IMR-90 (cell line): ENCODE measurements around the gene TNRC6A. TPM values are rescaled to one million over a fixed set of nuclear protein-coding genes. Genes with fewer than 3 reads are reported as not detected.

Experiments used
- ATAC-seq: fragments of 200-7000 bp; cut with Tn5 transposase; 2 replicates; pipeline ENCODE4 v1.9.1; 2020; ENCODE audit warnings: low read depth, mild to moderate bottlenecking, moderate library complexity
- BruUV-seq: library from RNA; stranded (reverse); fragments of 400-500 nt; replicated peaks from 2 replicates; lab custom pipeline; 2021; lab: Mats Ljungman, UMichigan
- CTCF ChIA-PET: fragments of 300-600 bp; formaldehyde crosslinking; extraction: SDS; loops from one replicate; lab custom pipeline; 2021; ENCODE audit warnings: antibody characterized with exemption; lab: Yijun Ruan, JAX
- POLR2A ChIA-PET: fragments of 300-600 bp; sonication (Branson Sonifier 250); formaldehyde crosslinking; loops from one replicate; lab custom pipeline; 2022; ENCODE audit warnings: antibody characterized with exemption; ENCODE audit not compliant: unreplicated experiment; lab: Charles Lee
- DNase-seq: peaks from one replicate; pipeline ENCODE4 v3.0.0; 2013
- H2AFZ ChIP-seq: replicated peaks from 2 replicates; pipeline ENCODE3; 2013; ENCODE audit warnings: low read length, mild to moderate bottlenecking; ENCODE audit not compliant: poor library complexity
- H2AK5ac ChIP-seq: 2 replicates; pipeline ENCODE4 v1.6.1; 2013; ENCODE audit warnings: low read depth, low read length, inconsistent platforms
- H2AK9ac ChIP-seq: replicated peaks from 2 replicates; pipeline ENCODE3; 2013; ENCODE audit warnings: mild to moderate bottlenecking, low read depth, low read length, moderate library complexity; ENCODE audit not compliant: poor library complexity
- H2BK120ac ChIP-seq: 2 replicates; pipeline ENCODE4 v1.6.1; 2013; ENCODE audit warnings: low read depth, low read length, inconsistent platforms
- H2BK15ac ChIP-seq: 3 replicates; pipeline ENCODE4 v1.6.1; 2013; ENCODE audit warnings: low read depth, low read length, inconsistent platforms
- H2BK20ac ChIP-seq: 2 replicates; pipeline ENCODE4 v1.6.1; 2013; ENCODE audit warnings: low read depth, mild to moderate bottlenecking, inconsistent platforms, low read length, moderate library complexity
- H2BK5ac ChIP-seq: 2 replicates; pipeline ENCODE4 v1.6.1; 2013; ENCODE audit warnings: mild to moderate bottlenecking, low read depth, low read length, inconsistent platforms; ENCODE audit not compliant: poor library complexity, severe bottlenecking
- H3K14ac ChIP-seq: replicated peaks from 2 replicates; pipeline ENCODE4 v1.6.1; 2013; ENCODE audit warnings: low read depth, low read length, inconsistent platforms
- H3K18ac ChIP-seq: 2 replicates; pipeline ENCODE4 v1.6.1; 2013; ENCODE audit warnings: low read depth, low read length, control low read depth
- H3K23ac ChIP-seq: 2 replicates; pipeline ENCODE4 v1.6.1; 2013; ENCODE audit warnings: low read depth, low read length, inconsistent platforms
- H3K27ac ChIP-seq: 2 replicates; pipeline ENCODE4 v1.5.1; 2013; ENCODE audit warnings: mild to moderate bottlenecking, control low read depth, low read length; ENCODE audit not compliant: insufficient read depth
- H3K27me3 ChIP-seq: 2 replicates; pipeline ENCODE4 v1.6.1; 2013; ENCODE audit warnings: low read length; ENCODE audit not compliant: control insufficient read depth, insufficient read depth
- H3K36me3 ChIP-seq: 2 replicates; pipeline ENCODE4 v1.6.1; 2013; ENCODE audit warnings: low read length, mixed read lengths; ENCODE audit not compliant: control insufficient read depth, insufficient read depth
- H3K4ac ChIP-seq: 2 replicates; pipeline ENCODE4 v1.6.1; 2013; ENCODE audit warnings: low read depth, low read length, inconsistent platforms
- H3K4me1 ChIP-seq: 2 replicates; pipeline ENCODE4 v1.6.1; 2013; ENCODE audit warnings: low read length, mixed read lengths; ENCODE audit not compliant: control insufficient read depth, insufficient read depth
- H3K4me2 ChIP-seq: 2 replicates; pipeline ENCODE4 v1.6.1; 2013; ENCODE audit warnings: low read depth, mild to moderate bottlenecking, control low read depth, low read length, moderate library complexity
- H3K4me3 ChIP-seq: 2 replicates; pipeline ENCODE4 v1.5.1; 2013; ENCODE audit warnings: low read depth, mild to moderate bottlenecking, control low read depth, low read length, moderate library complexity; ENCODE audit not compliant: insufficient read depth
- H3K56ac ChIP-seq: 2 replicates; pipeline ENCODE4 v1.6.1; 2013; ENCODE audit warnings: low read length, inconsistent platforms; ENCODE audit not compliant: insufficient read depth; ENCODE audit errors: extremely low read depth
- H3K79me1 ChIP-seq, 2 experiments: 2 replicates each; pipeline ENCODE4 v1.6.1; 2013; ENCODE audit warnings: low read length in 2 of 2, inconsistent platforms in 1 of 2, low read depth in 1 of 2
- H3K9ac ChIP-seq: 2 replicates; pipeline ENCODE4 v1.6.1; 2013; ENCODE audit warnings: low read depth, low read length, control low read depth
- H3K9me1 ChIP-seq: 2 replicates; pipeline ENCODE4 v1.6.1; 2013; ENCODE audit warnings: low read length, inconsistent platforms; ENCODE audit not compliant: insufficient read depth
- H3K9me3 ChIP-seq: 2 replicates; pipeline ENCODE4 v1.6.1; 2013; ENCODE audit warnings: low read length; ENCODE audit not compliant: control insufficient read depth, insufficient read depth
- H4K20me1 ChIP-seq: 2 replicates; pipeline ENCODE4 v1.6.1; 2013; ENCODE audit warnings: low read length, inconsistent platforms; ENCODE audit not compliant: insufficient read depth
- H4K5ac ChIP-seq: 2 replicates; pipeline ENCODE4 v1.6.1; 2013; ENCODE audit warnings: mild to moderate bottlenecking, low read depth, low read length, control low read depth
- H4K8ac ChIP-seq, 2 experiments: 2 replicates each; pipeline ENCODE4 v1.6.1; 2013; ENCODE audit warnings: low read depth in 2 of 2, low read length in 2 of 2, control low read depth in 1 of 2, inconsistent platforms in 1 of 2
- H4K91ac ChIP-seq: 2 replicates; pipeline ENCODE4 v1.6.1; 2013; ENCODE audit warnings: low read depth, low read length, inconsistent platforms; ENCODE audit not compliant: insufficient read depth
- BHLHE40 ChIP-seq: fragments of 150-350 bp; IDR thresholded peaks from 2 replicates; pipeline ENCODE4 v1.6.1; 2016; ENCODE audit warnings: mild to moderate bottlenecking, low read depth, low read length
- CEBPB ChIP-seq: IDR thresholded peaks from 2 replicates; pipeline ENCODE4 v1.6.1; 2012; ENCODE audit warnings: low read depth, low read length, improper control_type of control experiment
- CHD1 ChIP-seq: IDR thresholded peaks from 2 replicates; pipeline ENCODE4 v1.6.1; 2012; ENCODE audit warnings: low read depth, low read length, improper control_type of control experiment
- CTCF ChIP-seq: conservative IDR thresholded peaks from 2 replicates; pipeline ENCODE4 v1.5.1; 2012; ENCODE audit warnings: mild to moderate bottlenecking, low read depth, low read length, improper control_type of control experiment
- ELK1 ChIP-seq: fragments of 150-350 bp; IDR thresholded peaks from 2 replicates; pipeline ENCODE4 v1.6.1; 2016; ENCODE audit warnings: low read depth, mild to moderate bottlenecking, low read length, moderate library complexity, borderline replicate concordance
- FOS ChIP-seq: fragments of 150-350 bp; IDR thresholded peaks from 2 replicates; pipeline ENCODE4 v1.6.1; 2016; ENCODE audit warnings: low read depth, low read length
- MAFK ChIP-seq: IDR thresholded peaks from 2 replicates; pipeline ENCODE4 v1.6.1; 2012; ENCODE audit warnings: low read depth, low read length, improper control_type of control experiment
- MAZ ChIP-seq: IDR thresholded peaks from 2 replicates; pipeline ENCODE4 v1.6.1; 2012; ENCODE audit warnings: low read depth, mild to moderate bottlenecking, low read length, improper control_type of control experiment, moderate library complexity, borderline replicate concordance
- MXI1 ChIP-seq: IDR thresholded peaks from 2 replicates; pipeline ENCODE4 v1.6.1; 2012; ENCODE audit warnings: low read depth, mild to moderate bottlenecking, low read length, moderate library complexity, borderline replicate concordance
- NFE2L2 ChIP-seq: fragments of 150-350 bp; IDR thresholded peaks from 2 replicates; pipeline ENCODE4 v1.6.1; 2016; ENCODE audit warnings: low read depth, mild to moderate bottlenecking, low read length
- POLR2A ChIP-seq: IDR thresholded peaks from 2 replicates; pipeline ENCODE4 v1.6.1; 2012; ENCODE audit warnings: mild to moderate bottlenecking, low read depth, low read length
- RAD21 ChIP-seq: IDR thresholded peaks from 2 replicates; pipeline ENCODE4 v1.6.1; 2012; ENCODE audit warnings: low read length, improper control_type of control experiment
- RCOR1 ChIP-seq: IDR thresholded peaks from 2 replicates; pipeline ENCODE4 v1.6.1; 2012; ENCODE audit warnings: mild to moderate bottlenecking, low read length, improper control_type of control experiment; ENCODE audit not compliant: insufficient replicate concordance
- RFX5 ChIP-seq: IDR thresholded peaks from 2 replicates; pipeline ENCODE4 v1.8.0; 2012; ENCODE audit warnings: low read depth, mild to moderate bottlenecking, low read length, moderate library complexity
- SMC3 ChIP-seq: fragments of 150-350 bp; IDR thresholded peaks from 2 replicates; pipeline ENCODE4 v1.6.1; 2016; ENCODE audit warnings: low read depth, mild to moderate bottlenecking, antibody characterized with exemption, low read length, moderate library complexity
- USF2 ChIP-seq: fragments of 150-350 bp; IDR thresholded peaks from 2 replicates; pipeline ENCODE4 v1.6.1; 2017; ENCODE audit warnings: mild to moderate bottlenecking, antibody characterized with exemption, low read length, low read depth
- WGBS, 2 experiments: methylation state at CpG; one replicate each; pipeline versions ENCODE4 v1.1.5 to v1.1.7; 2013; ENCODE audit warnings: missing lambda C conversion rate in 2 of 2; ENCODE audit not compliant: insufficient read length in 1 of 2; ENCODE audit errors: extremely low coverage in 2 of 2; 5-methylcytosine and 5-hydroxymethylcytosine counted together
- dilution Hi-C: fragments of 300-500 bp; cut with HindIII; formaldehyde crosslinking; loops from one replicate; pipeline ENCODE4 v1.14.3; 2018; ENCODE audit warnings: low sequenced_read_pairs; ENCODE audit not compliant: unreplicated experiment
- in situ Hi-C: fragments of 300-500 bp; cut with MboI; formaldehyde crosslinking; loops from 3 replicates; pipeline ENCODE4 v1.14.3; 2019; ENCODE audit warnings: low sequenced_read_pairs, inconsistent platforms, mixed read lengths
- intact Hi-C: fragments of 100-400 bp; cut with micrococcal nuclease; formaldehyde crosslinking; loops from 2 replicates; pipeline ENCODE4 v1.10.0; 2022
- polyA plus RNA-seq, 3 experiments: library from polyadenylated mRNA; depleted of rRNA; stranded (reverse); fragments of >200 nt; gene quantifications; 2 replicates each; pipeline ENCODE4 v1.2.3, GENCODE V29; 2012; ENCODE audit warnings: low replicate concordance in 1 of 3
- total RNA-seq: library from RNA; depleted of rRNA; stranded (reverse); fragments of >200 nt; gene quantifications from 2 replicates; pipeline ENCODE4 v1.2.3, GENCODE V29; 2012

TNRC6A gene
- total and polyA plus RNA-seq, 2 of the 4 experiments (the other 2 are of a cell fraction) = 32.4 to 42.3 TPM

GRCh38 chr16:24728011-24728410 is 1.4 kb upstream of the TNRC6A start:
- H3K9me3 ChIP-seq = no peaks in the 10 kb centered on the region
- H2BK5ac ChIP-seq = no peak overlapping the region
- H3K18ac ChIP-seq = no peak overlapping the region
- H3K23ac ChIP-seq = no peak overlapping the region
- peaks cover 21% of the 10 kb centered on the region; the same call in 1 of the 2 replicates for H4K20me1 ChIP-seq
- ATAC-seq (no peak), DNase-seq (no peak)
- H3K27me3 ChIP-seq = no peaks in the 10 kb centered on the region
- H2AK9ac ChIP-seq = no peak overlapping the region
- no peak overlapping the region for H3K56ac ChIP-seq
- no peak overlapping the region for H2BK20ac ChIP-seq
- no peak overlapping the region for H2BK15ac ChIP-seq
- intact Hi-C loops (no loop called here), in situ Hi-C loops (no loop called here), dilution Hi-C loops (no loop called here)
- peaks cover 4% of the 10 kb centered on the region for H3K36me3 ChIP-seq
- no peak overlapping the region for H2BK120ac ChIP-seq
- H3K9me1 ChIP-seq = peaks cover 3% of the 10 kb centered on the region
- WGBS, 2 experiments = 80% methylated on average over 1 of the region's 18 CpGs; no CpG with 5 or more reads in 1 of the 2 experiments
- ChIA-PET CTCF (interaction anchor here (0.7 kb wide), 1 partner anchor 381 kb away, joined by 3 read pairs; no protein-coding TSS in a partner anchor), POLR2A (no interaction called here)
- H3K14ac ChIP-seq = no peak overlapping the region
- no peak overlapping the region for H4K8ac ChIP-seq
- no TSS peak for BruUV-seq
- no peak overlapping the region; the same call in 1 of the 2 replicates for H2AK5ac ChIP-seq
- H4K91ac ChIP-seq = no peak overlapping the region
- H3K9ac ChIP-seq = no peak overlapping the region
- TF ChIP-seq SMC3 (no peak), USF2 (no peak), MAFK (no peak), CEBPB (no peak), POLR2A (no peak), MAZ (no peak), RCOR1 (no peak), ELK1 (no peak), NFE2L2 (no peak), CHD1 (no peak), BHLHE40 (no peak), MXI1 (no peak), FOS (no peak), RFX5 (no peak), RAD21 (no peak), CTCF (no peak)
- H3K4ac ChIP-seq = no peak overlapping the region
- no peak overlapping the region for H3K4me3 ChIP-seq
- no peak overlapping the region for H3K4me2 ChIP-seq
- H4K5ac ChIP-seq = no peak overlapping the region
- H2AFZ ChIP-seq = no peak overlapping the region
- H3K27ac ChIP-seq = no peak overlapping the region
- peaks cover 8% of the 10 kb centered on the region for H3K4me1 ChIP-seq
- peaks cover 4 to 26% of the 10 kb centered on the region in 2 experiments for H3K79me1 ChIP-seq
